Ovary (tissue), 9 donors: ENCODE data around the gene ITPR2. TPM values are rescaled to one million over a fixed set of nuclear protein-coding genes. Genes with fewer than 3 reads are reported as not detected.

Experiments
- DNase-seq, 5 donors: peaks; one replicate each; pipeline ENCODE4 v3.0.0-alpha.2; 2019 to 2020
- H3K27ac ChIP-seq, 2 donors: fragments of 200-600 bp; one replicate each; pipeline versions ENCODE4 v1.5.1 to v1.8.0; 2019 to 2022
- H3K27me3 ChIP-seq: fragments of 200-600 bp; one replicate; pipeline ENCODE4 v1.8.0; 2022
- H3K36me3 ChIP-seq: fragments of 200-600 bp; sonication (generic); one replicate; pipeline ENCODE4 v1.5.1; 2019
- H3K4me1 ChIP-seq: one replicate; pipeline ENCODE4 v1.8.1; 2013; ENCODE audit warnings: mild to moderate bottlenecking, moderate library complexity; ENCODE audit not compliant: insufficient read depth
- H3K4me3 ChIP-seq: fragments of 200-600 bp; sonication (generic); one replicate; pipeline ENCODE4 v1.5.1; 2017
- H3K9me3 ChIP-seq, 2 donors: fragments of 200-600 bp in 1 of 2; sonication (generic) in 1 of 2; one replicate each; pipeline versions ENCODE4 v1.5.1 to v1.8.1; 2013 to 2019; ENCODE audit warnings: mild to moderate bottlenecking in 1 of 2, moderate library complexity in 1 of 2
- CTCF ChIP-seq, 3 donors: fragments of 450-650 bp in 2 of 3; fragments of 200-600 bp in 1 of 3; IDR thresholded peaks; one replicate each; pipeline versions ENCODE4 v1.5.1 to v1.8.0; 2016 to 2022; ENCODE audit warnings: antibody characterized with exemption in 3 of 3, mild to moderate bottlenecking in 1 of 3
- EP300 ChIP-seq: sonication (generic); formaldehyde crosslinking; IDR thresholded peaks from one replicate; pipeline ENCODE4 v1.6.1; 2017; ENCODE audit warnings: antibody characterized with exemption
- POLR2A ChIP-seq: fragments of 450-650 bp; IDR thresholded peaks from one replicate; pipeline ENCODE4 v1.6.1; 2017; ENCODE audit warnings: antibody characterized with exemption, mild to moderate bottlenecking, moderate library complexity
- whole genome bisulfite sequencing, 3 donors: extraction: QIAGEN DNeasy Blood & Tissue Kit in 1 of 3; methylation state at CpG; one replicate each; pipeline versions ENCODE4 v1.1.5 to v1.1.7; 2013 to 2017; 5-methylcytosine and 5-hydroxymethylcytosine counted together
- intact Hi-C, 4 donors: fragments of 100-400 bp; cut with DNase I; formaldehyde crosslinking; loops; one replicate each; pipeline versions ENCODE4 v1.11.0 to v1.15.1; 2022 to 2023
- polyA plus RNA-seq, 2 donors: library from polyadenylated mRNA; stranded (reverse); fragments of 200-250 nt in 1 of 2; fragments of 350-450 nt in 1 of 2; fragmentation: Illumina TruSeq in 1 of 2; extraction: RNeasy Lipid Tissue Mini Kit (QIAGEN cat#74804) in 1 of 2; gene quantifications; one replicate each; pipeline ENCODE4 v1.2.3, GENCODE V29; 2013 to 2014
- total RNA-seq, 7 donors: library from RNA; depleted of rRNA in 2 of 7; stranded (reverse); fragments of >200 nt in 2 of 7; fragmentation: NEBNext Ultra II Directional in 3 of 7; extraction: Animal tissue kit (Norgen Biotek cat#: 25700) in 3 of 7; gene quantifications; one replicate each; pipeline versions ENCODE4 v1.1.0 to v1.2.4, GENCODE V29; 2016 to 2023
- donor health status: DM: no; HTN: no; CAD: no; lungs with moderate emphysema.
- donor health status: DM: no; HTN: no; CAD: no.
- donor health status: Bipolar disorder and iron deficiency.
- donor health status: DM: yes; HTN: yes; CAD: no.
- donor health status: DM: no; HTN: no; CAD: no.
- donor health status: DM: yes; HTN: yes; CAD: no.

The ITPR2 gene
- total and polyA plus RNA-seq, 9 donors = 5.9 to 51.1 (median 32.9) TPM

- Histone ChIP-seq H3K4me3 (no peak overlapping the region), H3K4me1 (no peaks in the 10 kb centered on the region), H3K9me3 (no peaks in the 10 kb centered on the region), H3K27me3 (no peaks in the 10 kb centered on the region), H3K36me3 (no peaks in the 10 kb centered on the region), H3K27ac (no peak overlapping the region)
- intact Hi-C loops = no loop called here
- WGBS, 3 donors = 97 to 100% (median 100%) methylated on average over 1 of the region's 1 CpG
- no peak for DNase-seq
- no peak for TF ChIP-seq CTCF (IDR thresholded peaks at IDR 0.05)
- TF ChIP-seq POLR2A = no peak
- no peak for TF ChIP-seq EP300
Measured at GRCh38 chr12:26861690-26862089, 28.7 kb upstream of the ITPR2 start.

- Histone ChIP-seq H3K4me3 (no peak overlapping the region), H3K27ac (no peak overlapping the region), H3K9me3 (no peaks in the 10 kb centered on the region), H3K4me1 (no peaks in the 10 kb centered on the region), H3K36me3 (no peaks in the 10 kb centered on the region), H3K27me3 (no peaks in the 10 kb centered on the region)
- no peak for DNase-seq
- TF ChIP-seq CTCF (IDR thresholded peaks at IDR 0.05) (no peak), POLR2A (no peak), EP300 (no peak)
- WGBS, 3 donors = 31 to 40% (median 36%) methylated on average over 6 of the region's 6 CpGs
- intact Hi-C loops = loop anchor here in 1 of 4 donors (10.0 kb wide), 1 partner anchor 447 kb away; no protein-coding TSS in a partner anchor
Measured at GRCh38 chr12:26857465-26858176, 24.6 kb upstream of the ITPR2 start.

DNA sequence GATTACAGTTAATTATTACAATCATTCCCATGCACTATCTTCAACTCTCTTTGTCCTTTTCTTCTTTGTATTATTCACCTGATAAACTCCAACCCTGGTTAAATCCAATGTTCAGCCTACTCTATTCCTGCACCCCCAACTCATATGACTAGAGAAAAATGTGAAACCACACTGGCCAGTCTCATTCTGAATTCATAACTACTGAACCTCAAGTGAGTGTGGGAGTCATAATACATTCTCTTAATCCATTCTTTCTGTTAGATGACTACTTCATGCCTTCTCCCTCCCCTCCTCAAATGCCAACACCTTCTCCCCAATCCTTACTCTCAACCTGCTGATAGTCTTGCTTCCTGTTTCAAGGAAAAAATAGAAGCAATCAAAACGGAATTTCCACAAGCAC is 22.3 kb upstream of the ITPR2 start:
- H3K4me3 ChIP-seq = no peak overlapping the region
- no peak overlapping the region for H3K27ac ChIP-seq
- H3K4me1 ChIP-seq = no peaks in the 10 kb centered on the region
- intact Hi-C loops = loop anchor here in 1 of 4 donors (10.0 kb wide), 1 partner anchor 449 kb away; no protein-coding TSS in a partner anchor
- no peak for DNase-seq
- no peaks in the 10 kb centered on the region for H3K36me3 ChIP-seq
- WGBS, 3 donors = 44 to 58% (median 47%) methylated on average over 1 of the region's 1 CpG
- H3K27me3 ChIP-seq = no peaks in the 10 kb centered on the region
- TF ChIP-seq CTCF (IDR thresholded peaks at IDR 0.05) = no peak
- H3K9me3 ChIP-seq = no peaks in the 10 kb centered on the region

DNA sequence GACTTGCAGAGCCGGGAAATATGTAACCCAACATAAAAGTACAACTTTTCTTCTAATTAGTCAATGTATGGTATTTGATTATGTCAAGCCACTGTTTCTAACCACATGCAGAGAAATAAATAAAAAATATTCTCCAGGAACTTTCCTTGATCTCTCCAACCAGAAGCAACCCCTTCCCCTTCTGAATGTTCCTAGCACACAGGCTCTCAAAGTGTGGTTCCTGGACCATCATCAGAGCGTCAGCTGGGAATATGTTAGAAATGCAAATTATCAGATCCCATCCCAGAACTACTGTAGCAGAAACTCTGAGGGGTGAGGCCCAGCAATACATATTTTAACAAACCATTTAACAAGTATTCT is 21.0 kb upstream of the ITPR2 start:
- Histone ChIP-seq H3K27me3 (no peaks in the 10 kb centered on the region), H3K36me3 (no peaks in the 10 kb centered on the region), H3K4me1 (no peaks in the 10 kb centered on the region), H3K4me3 (no peak overlapping the region), H3K27ac (no peak overlapping the region), H3K9me3 (no peaks in the 10 kb centered on the region)
- intact Hi-C loops = loop anchor here in 1 of 4 donors (5.0 to 10.0 kb wide), 2 partner anchors 158 to 451 kb away; partner anchors contain the start of gene TM7SF3
- no peak for DNase-seq
- TF ChIP-seq POLR2A (no peak), CTCF (IDR thresholded peaks at IDR 0.05) (no peak), EP300 (no peak)
- WGBS, 3 donors = 11 to 33% (median 15%) methylated on average over 2 of the region's 2 CpGs
